Epithelial cell of prostate (primary cell): ENCODE data around the gene HPS1.

Source experiments
- DNase-seq: peaks from one replicate; pipeline ENCODE4 v3.0.0-alpha.2; 2011; ENCODE audit warnings: low read depth, low spot score
- H3K27ac ChIP-seq: fragments of 450-650 bp; 2 replicates; pipeline ENCODE4 v1.5.1; 2017; ENCODE audit warnings: mild to moderate bottlenecking

Gene HPS1

DNA sequence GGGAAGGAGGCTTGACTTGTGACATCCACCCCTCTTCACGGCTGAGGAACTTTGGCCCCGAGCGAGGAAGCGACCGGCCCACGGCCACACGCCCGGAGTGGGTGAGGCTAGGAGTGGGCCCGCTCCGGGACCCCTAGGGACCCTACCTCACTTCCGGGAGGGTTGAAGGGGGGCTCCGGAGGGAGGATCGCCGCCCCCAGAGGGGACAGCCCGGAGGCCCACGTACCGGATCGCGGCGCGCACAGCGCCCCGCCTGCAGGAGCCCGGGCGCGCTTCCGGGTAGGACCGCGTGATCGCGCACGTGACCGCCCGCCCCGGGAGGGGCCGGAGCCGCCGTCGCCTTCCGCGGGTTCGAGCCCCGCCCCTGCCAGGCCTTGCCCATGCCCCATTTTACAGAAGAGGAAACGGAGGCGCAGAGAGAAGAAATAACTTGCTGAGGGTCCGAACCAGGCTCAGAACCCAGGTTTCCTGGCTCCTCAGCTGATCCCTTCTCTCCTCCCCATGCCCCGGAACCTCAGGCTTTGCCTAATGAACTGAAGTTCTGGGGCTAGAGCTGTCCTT, at the start of gene HPS1:
Gene HPS1, minus strand, starts transcription at position 275 of the 561 bp plus-strand sequence. CDS start 3,695 bp downstream, outside the sequence.
- peak within 1 kb of the TSS; percentile 66 for H3K27ac ChIP-seq
- DNase-seq: no peak

DNA sequence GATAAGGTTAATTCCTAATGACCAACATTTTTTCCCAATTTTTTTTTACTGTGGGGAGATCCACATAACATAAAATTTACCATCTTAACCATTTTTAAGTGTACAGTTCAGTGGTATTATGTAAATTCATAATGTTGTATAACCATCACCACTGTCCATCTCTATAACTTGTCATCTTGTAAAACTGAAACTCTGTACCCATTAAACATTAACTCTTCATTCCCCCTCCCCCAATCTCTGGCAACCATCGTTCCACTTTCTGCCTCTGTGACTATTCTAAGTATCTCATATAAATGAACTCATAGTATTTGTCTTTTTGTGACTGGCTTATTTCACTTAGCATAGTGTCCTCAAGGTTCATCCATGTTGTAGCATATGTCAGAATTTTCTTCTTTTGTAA, 46.0 kb upstream of the HPS1 start:
- DNase-seq: no peak
- no peak overlapping the region for H3K27ac ChIP-seq

DNA sequence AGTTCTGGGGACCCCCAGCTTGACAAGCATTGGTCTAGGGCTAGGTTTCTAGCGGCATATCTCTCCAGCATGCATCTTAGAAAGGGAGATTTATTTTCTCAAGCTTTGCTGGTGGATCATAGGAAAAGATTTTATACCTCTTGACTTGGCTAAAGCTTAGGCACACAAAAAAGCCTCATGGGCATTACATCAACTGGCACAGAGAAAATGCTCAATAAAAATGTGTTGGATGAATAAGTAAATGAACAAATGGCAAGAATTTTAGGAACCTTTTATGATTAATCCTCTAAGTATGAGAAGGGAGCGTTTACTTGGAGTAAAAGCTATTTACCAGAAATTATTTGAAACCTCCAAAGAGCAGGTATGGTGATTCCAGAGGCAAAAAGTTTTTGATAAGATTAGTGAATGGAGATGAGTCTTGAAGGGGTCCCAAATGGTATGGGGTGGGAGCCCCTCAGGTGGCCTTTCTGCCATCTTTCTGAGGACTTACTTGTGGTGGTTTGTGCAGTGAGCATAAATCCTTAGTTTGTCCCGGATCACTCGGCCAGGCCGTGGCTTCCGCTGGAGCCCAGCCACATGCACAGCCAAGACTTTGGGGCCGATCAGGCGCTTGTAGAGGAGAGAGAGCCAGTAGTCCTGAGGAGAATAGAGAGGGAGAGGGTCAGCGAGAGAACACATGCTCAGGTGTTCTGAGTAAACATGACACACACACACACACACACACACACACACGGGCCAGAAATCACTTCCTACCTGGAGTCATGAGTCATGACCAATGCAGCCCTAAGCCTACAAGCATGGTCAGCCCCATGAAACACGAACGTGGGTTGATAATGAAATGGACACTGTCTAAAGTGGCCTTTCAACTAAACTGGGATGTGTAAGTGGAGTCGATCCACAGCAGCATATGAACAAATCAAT, 43.1 kb upstream of the HPS1 start:
- H3K27ac ChIP-seq: peak overlapping the region; percentile 74
- peak; percentile 85 for DNase-seq

DNA sequence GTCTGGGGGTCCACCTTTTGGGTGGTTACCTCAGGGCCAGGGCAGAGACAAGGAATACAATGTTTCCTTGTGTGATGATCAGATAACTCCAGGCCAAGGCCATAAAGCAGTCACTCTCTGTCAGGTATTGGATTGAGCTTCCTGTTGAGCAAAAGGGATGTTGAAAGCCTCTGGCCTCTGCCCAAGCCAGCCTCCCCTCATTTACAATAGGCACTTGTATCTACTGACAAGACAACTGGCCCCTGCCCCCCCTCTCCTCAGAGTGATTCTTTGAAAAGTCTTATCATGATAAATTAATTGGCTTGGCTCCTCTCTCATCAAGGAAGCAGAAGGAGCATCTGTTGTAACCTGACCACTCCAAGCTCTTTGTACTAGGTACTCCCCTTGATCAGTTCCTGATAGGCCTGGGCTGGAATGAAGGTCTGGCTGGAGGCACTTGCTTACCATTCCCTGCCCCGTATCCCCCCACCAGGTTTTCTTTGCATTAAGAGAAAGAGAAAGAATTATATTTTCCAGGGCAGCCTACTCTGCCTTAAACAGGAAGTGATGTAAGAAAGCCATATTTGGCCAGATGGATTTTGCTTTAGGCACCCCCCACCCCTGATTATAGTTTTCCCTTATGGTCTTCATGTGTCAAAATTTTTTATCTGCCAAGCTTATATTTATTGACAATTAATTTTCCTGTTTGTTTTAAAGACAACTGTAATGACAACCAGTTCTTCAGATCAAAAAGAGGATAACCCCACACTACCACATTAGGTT, 42.1 kb upstream of the HPS1 start:
- peak; percentile 57 for DNase-seq
- H3K27ac ChIP-seq: peak overlapping the region; percentile 74

DNA sequence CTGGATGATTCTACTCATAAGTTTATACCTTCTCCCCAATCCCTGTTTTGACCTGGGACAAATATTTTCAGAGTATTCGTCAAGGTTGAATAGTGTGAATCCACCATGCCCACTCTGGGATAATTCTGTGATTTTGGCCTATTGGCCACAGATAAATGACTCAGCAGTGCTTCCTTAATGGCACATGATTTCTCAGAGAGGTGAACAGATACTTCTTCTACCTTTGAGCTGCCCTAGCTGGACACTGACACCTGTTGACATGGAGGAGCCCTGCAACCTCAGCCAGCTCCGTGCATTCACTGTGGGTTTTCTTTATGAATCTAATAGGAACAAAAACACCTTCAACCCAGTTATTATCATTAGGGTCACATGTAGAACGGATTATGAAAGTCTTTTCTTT, 40.9 kb upstream of the HPS1 start:
- DNase-seq: no peak
- no peak overlapping the region for H3K27ac ChIP-seq

DNA sequence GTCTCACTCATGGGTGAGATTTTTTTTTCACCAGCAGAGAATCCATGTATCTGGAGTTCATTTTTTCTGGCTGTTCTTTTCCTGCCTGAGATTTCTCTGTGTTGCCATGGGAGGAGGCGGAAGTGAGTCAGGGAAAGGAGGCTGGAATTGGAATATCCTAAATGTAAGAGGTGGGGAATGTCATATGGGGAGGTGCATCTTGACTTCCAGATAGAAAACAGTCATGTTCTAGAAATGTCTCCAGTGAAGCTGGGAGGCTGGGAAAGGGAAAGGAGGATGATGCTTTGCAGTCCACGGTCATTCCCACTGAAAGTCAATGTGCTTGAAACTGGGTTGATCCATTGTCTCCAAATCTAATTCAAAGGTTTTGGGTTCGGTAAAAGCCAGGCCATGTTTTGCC, 39.7 kb upstream of the HPS1 start:
- peak overlapping the region; percentile 45 for H3K27ac ChIP-seq
- DNase-seq: no peak

DNA sequence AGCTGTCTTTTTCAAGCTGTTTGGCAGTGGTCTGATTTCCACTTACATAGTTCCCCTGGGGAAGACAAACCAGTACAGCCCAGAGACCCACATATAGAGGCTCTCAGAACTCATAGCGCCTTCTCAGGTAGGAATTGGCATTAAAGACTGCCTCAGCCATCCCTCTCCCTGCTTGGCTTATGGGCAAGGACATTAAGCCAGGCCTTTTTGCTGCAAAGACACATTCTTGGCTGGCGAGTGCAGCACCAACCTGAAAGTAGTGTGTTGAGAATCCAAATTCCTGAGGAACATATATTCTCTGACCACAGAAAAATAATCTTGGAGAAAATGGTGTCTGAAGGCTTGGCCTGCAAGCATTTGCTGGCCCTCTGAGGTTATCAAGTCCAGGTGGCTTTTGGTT, 39.2 kb upstream of the HPS1 start:
- peak overlapping the region; percentile 45 for H3K27ac ChIP-seq
- DNase-seq: no peak

DNA sequence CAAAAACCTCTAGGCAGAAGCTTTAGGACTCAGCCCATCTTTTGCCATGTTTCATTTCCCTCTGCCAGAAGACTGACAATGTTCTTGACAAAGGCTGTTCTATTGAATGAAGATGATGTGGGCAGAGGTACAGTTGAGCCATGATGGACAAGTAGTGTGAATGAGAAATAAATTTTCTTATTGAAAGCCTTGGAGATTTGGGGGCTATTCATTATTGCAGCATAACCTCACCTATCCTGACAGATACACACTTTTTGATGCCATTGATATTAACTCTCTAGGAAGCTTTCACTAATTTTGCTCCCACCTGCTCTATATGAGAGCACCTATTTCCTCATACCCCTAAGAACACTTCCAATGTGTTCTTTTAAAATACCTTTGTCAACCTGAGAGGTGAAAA, 36.9 kb upstream of the HPS1 start:
- no peak for DNase-seq
- H3K27ac ChIP-seq: no peak overlapping the region

DNA sequence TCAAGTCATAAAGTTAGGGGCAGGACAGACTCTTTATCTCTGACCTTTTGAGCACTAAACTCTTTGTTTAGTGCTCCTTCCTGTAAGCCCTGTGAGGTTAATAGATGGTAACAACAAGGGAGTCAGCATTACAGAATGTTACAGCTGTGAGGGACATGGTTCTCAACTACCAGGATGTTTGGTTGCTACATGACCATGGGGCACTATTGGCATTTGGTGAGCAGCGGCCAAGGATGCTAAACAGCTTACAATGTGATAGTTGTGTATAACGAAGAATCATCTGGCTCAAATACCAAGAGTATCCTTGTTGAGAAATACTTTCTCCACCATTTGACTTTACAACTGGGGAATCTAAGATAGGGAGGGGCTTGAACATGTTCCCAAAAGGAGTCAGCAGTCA, 35.4 kb upstream of the HPS1 start:
- no peak overlapping the region for H3K27ac ChIP-seq
- DNase-seq: no peak

DNA sequence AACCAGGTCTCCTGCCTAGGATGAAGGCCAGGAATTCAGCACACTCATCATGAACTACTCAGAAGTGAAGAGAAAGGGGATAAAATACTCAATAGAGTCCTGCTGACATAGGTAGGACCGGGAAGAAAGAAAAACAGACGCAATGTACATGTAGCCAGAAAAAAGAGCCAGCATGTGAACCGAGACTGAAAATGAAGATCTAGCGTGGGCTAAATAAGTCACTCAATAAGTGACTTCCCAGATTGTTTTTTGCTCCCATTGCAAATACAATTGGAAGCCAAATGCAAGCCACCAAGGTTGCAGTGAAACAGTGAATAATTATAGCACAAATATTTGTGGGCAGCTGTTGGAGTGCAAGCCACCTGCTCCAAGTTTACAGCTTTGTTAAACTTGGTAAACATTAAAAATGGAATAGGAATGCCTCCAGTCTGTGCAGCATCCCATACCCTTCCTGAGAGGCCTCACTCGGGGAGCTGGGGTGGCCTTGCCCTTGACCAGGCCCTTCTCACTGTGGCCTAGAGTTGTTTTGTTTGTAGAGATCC, 34.7 kb upstream of the HPS1 start:
- DNase-seq: no peak
- no peak overlapping the region for H3K27ac ChIP-seq

DNA sequence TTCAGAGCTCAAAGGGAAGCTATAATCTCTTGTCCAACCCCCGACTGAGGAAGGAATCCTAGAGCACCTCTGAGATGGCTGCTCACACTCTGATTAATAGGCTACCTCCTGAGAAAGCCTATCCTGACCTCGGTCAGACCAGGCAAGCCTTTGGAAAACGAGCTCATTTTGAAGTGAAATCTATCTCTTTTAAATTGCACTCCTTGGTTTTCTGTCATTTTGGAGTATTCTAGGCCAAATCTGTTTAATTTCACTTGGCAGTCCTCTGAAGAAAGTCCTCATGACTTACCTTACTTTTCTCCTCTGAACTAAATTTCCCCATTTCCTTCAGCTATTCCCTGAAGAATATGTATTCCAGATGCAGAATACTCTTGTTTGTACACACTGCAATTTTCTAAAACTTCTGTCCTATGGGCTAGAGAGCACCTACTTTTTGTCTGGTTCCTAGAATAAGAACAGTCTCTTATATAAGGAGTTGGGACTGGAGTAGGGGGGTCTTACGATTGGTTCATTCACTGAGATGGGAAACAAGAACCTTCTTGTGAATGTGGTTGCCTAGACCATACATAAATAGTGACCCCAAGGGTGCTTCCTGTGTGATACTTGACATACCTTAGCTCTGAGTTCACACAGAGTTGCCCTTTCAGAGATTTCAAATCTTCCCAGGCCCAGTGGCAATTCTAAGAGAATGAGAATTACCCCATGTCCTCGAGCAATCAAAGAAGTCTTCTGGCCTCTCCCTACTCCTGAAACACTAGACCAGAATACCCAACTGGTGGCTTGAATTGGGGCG, 31.9 kb upstream of the HPS1 start:
- H3K27ac ChIP-seq: no peak overlapping the region
- no peak for DNase-seq

DNA sequence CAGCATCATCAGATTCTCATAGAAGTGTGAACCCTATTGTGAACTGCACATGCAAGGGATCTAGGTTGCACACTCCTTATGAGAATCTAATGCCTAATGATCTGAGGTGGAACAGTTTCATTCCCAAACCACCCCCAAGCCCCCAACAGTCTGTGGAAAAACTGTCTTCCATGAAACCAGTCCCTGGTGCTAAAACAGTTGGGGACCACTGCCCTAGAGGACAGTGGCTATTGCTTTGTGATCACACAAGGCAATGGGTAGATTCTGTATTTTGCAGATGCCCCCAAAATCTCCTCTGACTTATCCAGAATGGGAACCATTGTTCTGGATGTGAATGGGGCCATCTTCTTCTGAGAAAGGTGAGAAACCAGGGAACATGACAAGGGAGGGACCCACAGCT, 31.1 kb upstream of the HPS1 start:
- no peak for DNase-seq
- H3K27ac ChIP-seq: no peak overlapping the region

DNA sequence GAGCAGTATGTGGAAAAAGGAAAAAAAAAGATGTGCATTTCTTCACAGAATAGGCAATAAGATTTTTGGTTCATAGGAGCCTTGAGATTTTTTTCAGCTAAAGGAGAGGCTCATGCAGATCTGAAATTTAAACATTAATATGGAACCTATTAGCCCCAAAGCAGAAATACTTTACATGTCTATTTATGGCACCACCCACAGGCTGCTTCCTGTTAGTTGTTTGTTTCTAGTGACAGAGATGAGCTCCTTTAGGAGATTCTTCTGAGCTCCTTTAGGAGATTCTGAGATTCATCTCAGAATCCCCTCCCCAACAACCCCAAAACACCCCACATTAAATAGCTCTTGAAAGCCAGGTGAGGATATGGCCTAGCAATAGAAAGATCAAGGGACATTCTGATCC, 27.9 kb upstream of the HPS1 start:
- H3K27ac ChIP-seq: no peak overlapping the region
- no peak for DNase-seq

DNA sequence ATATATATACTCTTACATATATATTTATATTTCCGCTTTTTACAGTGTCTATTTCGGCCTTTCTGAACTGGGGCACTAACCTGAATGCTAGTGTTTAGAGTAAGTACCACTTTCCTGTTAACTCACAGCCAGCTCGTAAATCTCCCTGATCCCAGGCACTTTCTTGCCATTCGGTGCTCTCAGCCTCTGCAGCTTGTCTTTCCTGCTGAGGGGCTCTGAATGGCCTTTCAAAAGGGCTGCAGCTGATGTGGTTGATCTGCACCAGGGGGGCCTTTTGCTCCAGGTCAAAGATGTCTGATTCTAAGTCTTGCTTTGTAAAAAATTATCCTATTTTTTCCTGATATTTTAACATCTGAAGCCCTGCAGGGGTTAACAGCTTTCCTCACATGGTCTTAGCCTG, 25.5 kb upstream of the HPS1 start:
- DNase-seq: no peak
- no peak overlapping the region for H3K27ac ChIP-seq

DNA sequence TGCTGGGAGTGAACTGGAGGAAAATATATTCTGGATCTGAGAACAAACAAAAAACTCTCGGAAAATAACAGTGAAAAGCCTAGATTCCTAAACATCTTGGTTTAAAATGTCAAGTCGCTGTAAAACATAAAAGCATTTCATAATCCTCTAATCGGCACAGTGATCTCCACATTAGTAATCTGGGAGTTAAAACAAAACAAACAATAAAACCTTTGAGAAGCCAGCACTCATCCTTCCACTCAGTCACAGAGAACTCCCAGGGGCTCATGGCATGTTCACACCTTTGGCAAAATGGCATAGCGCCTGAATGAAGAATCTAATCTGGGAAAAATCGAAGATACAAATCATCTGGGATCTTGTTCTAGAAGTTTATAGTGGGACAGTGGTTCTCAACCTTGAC, 24.1 kb upstream of the HPS1 start:
- no peak overlapping the region for H3K27ac ChIP-seq
- DNase-seq: no peak

DNA sequence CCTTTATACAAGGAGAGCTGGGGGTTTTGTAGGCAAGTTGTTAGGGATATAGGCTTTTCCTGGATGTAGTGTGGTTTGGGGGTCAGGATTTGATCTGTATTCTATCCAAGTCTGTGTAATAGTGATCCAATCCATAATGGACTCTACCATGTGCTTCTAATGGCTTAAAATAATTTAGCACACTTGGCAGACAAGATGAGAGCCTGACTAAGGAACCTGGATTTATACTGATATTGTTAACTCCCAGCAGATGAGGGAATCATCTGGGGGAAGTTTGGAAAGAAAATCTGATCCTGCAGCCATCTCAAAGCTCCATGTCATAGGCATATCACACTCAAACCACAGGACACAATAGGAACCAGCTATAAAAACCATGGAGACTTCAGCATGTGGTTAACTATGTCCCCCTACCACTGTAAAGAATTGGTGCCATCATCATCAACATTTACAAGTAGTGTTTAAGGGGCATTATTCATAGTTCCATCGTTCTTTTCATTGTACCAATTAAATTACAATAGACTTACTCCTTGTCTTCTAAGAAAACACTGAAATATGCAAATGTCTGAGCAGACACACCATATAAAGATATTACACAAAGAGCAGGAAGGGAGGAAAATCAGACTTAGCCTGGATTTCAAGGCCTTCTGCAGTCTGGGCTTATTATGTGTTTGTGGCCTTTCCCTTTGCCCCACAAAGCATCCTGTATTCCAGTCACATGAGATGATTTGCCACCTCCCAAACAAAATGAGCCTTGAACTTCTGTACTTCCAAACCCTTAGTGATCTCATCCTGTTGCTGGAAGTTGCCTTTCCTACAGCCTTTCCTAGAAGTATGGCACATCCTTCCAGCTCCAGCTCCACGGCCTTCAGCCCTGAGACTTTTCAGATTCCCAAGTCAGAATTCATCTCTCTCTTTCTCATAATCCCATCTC, 22.5 kb upstream of the HPS1 start:
- no peak overlapping the region for H3K27ac ChIP-seq
- no peak for DNase-seq

DNA sequence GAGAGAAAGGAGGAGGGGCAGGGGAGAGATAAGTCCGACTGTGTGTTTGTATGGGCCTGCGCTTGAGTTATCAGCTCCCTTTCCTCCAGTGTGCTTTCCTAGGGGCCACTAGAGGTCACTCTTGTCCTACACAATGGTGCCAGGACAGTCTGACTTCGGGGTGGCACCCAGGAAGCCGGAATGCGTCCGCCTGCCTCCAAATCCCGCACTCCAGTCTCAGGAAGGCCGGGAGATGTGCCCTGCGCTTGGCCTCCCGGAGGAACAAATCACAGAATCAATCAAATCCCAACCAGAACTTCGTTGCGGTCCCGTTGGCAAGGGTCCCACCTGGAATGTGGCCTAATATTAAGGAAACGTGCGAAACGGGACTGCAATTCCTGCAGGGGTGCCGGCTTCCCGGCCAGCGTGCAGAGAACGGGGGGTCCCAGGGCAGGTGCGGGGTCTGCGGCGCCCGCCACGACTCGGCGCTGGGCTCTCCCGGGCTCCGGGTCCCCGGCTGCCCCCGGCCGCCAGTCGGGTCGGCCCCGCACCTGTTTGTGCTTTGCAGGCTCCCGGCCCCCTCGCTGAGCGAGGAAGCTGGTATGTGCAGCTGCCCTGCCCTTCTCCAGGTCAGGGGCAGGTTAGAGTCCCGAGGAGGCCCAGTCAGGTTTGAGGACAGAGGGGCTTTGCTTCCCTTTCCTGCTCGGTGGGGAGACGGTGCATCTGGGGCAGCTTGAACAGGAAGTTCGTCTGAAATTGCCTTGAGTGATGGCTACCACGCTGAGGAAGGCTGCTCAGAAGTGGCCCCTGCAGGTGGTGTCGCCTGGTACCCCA, 21.0 kb upstream of the HPS1 start:
- H3K27ac ChIP-seq: no peak overlapping the region
- DNase-seq: peak; percentile 45

DNA sequence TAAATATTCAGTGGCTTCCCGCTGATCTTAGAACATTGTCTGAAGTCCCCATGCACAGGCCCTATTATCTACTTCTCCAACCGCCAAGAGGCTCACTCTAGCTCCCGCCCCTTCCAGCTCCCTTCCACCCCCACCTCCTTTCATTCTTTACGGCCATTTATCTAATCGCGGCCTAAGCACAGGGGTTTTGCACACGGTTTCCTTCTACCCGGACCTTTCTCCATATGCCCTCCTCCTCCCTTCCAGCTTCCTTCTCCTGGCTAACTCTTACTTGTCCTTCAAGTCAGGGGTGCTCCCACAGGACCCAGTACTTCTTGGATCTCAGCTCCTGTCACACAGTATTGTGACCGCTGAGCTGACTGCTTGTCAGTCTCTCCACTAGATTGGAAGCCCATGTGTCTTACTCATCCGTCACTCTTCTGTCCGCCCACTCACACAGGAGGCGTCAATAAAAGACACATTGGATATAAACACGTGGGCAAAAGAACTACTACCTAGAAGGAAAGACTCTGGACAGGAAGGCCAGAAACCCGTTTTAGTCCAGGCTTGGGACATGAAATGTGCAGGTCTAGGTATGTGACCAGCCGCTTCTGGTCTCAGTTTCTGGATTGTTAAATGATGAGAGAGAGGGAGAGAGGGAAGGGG, 20.2 kb upstream of the HPS1 start:
- no peak overlapping the region for H3K27ac ChIP-seq
- no peak for DNase-seq
